Inferior parietal cortex (tissue), 1 donor: ENCODE measurements around the gene BDKRB2.

Experiments
- DNase-seq: peaks from one replicate; pipeline ENCODE4 v3.0.0-alpha.2; 2016; ENCODE audit errors: extremely low spot score

Gene BDKRB2

DNA sequence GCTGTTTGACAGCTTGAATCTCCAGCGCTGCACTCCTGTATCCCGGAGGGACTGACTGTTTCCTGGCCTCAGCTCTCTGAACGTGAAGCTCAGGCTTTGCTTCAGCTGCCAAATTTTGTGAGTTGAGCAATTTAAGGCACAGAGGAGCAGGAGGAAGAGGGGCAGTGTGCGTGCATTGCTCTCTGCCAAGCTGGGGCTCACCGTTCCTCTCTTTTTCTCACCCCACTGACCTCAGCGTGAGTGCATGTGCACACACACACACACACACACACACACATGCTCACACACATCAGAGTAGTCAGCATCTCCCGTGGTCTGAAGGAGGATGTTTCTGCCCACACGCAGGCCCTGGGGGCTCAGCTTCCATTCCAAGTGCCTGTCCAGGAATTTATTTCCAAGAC, 27.8 kb upstream of the BDKRB2 start:
- no peak for DNase-seq

DNA sequence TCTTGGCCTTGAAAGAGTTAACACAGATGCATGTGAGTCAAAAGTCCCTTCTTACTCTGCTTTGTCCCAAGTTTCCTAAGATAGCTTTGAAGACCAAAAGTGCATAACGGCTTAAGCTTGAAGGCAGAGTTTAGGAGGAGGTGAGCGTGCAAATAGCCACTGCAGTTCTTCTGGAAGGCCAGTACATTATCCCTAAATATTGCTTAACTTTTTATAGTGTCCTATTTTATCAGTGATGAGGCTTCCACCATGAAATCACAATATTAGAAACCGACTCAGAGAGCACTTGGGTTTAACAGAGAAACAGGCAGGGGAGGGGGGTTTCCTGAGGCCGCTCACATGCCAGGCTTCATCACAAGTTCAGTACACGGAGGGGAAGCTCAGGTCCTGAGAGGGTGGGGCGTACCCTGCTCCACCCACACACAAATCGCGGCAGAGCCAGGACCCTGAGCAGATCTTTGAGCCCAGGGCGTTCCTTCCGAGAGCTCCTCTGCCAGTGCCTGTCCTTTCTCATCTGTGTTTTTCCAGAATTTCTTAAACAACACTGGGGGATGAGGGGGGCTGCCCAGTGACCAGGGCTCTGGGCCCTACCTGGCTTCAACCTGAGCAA, 26.8 kb upstream of the BDKRB2 start:
- no peak for DNase-seq

DNA sequence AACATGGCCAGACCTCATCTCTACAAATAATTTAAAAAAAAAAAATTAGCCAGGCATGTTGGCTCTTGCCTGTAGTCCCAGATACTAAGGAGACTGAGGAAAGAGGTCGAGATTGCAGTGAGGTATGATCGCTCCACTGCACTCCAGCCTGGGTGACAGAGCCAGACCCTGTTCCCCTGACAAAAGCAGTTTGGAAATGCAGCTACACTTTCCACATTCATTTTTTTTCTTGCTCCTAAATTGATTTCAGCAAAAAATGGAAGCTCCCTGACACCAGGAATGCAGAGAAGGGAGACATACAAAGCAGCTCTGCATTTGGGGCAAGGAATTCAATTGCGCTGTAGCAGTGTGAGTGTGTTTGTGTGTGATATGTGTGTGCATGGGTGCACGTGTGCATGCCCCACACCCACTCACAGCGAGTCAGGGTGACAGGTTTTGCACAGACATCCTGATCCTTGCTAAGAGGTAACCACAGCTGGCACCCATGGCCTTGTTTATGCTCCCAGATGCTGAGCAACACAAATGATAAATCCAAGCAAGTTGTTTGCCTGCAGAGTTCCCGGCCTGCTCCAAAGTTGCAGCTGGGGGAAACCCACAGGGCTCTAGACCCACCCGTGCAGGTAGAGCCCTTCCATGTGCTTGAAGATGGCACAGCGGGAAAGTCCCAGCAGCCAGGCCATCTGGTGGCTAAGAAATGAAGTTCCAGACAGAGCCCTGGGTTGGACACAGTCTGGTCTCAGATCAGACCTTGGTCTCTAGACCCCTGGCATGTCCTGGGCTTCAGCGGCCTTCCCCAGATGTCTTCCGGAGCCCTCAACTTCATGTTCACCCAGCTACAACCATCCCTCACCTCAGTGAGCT, 25.9 kb upstream of the BDKRB2 start:
- DNase-seq = no peak

DNA sequence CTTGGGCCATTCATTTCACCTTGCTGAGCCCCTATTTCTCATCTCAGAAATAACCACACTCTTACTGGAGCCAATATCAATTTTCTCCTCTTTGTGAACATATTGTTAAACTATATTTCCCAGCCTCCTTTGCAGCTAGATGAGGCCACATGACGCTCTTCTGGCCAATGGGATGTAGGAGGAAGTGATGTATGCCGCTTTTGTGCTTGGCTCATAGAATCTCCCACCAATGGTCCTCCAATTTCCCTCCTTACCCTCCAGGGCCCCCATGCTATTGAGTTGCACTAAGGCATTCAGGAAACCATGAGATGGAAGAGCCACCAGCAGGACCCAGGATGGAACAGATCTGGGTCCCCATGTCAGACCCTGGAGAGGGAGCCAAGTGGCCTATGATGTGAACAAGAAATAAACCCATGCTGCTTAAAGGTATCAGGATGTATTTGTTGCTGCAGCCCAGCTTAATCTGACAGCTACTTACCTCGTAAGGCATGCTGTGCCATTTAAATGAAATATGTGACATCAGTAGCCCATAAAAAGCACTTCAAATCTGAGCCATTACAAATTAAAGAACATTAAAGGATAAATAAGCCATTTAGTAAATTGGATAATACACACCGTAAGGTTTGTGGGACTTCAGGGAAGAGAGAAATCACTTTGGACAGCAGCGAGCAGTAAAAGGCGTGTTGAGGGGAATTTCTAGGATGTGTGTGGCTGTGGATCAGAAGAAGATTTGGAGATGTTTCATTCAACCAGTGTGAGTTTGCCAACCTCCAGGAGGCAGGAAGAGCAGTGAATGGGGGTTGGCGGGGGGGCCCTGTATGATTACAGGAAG, 24.4 kb upstream of the BDKRB2 start:
- no peak for DNase-seq

DNA sequence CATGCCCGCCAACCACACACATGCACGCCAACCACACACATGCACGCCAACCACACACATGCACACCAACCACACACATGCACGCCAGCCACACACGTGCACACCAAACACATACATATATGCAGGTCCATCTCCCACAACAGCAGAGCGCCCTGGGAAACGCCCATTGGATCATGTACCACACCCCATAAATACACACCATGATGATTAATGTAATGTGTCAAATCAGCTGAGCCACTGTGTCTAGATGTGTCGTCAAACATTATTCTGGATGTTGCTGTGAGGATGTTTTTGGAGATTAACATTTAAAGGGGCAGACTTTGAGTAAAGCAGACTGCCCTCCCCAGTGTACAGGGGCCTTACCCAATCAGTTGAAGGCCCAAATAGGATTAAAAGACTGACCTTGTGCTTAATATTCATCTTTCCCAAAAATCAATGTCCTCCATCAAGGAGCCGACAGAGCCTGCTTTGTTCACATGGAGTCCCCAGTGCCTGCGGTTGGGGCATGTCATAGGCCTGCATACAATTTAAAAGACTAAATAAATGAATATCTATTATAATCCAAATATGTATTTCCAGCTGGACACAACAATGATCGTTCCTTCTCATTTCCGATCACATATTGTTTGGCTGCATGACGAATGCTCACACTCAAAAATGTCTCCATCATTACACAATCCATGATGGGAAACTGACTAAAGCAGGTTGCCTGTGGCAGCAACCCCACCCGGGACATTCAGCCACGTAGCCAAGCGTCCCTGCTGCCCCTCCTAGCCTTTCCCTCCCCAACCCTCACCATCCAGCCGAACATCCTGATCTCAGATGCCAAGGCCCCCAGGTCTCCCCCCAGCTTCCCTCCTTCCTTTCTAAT, 23.2 kb upstream of the BDKRB2 start:
- no peak for DNase-seq

DNA sequence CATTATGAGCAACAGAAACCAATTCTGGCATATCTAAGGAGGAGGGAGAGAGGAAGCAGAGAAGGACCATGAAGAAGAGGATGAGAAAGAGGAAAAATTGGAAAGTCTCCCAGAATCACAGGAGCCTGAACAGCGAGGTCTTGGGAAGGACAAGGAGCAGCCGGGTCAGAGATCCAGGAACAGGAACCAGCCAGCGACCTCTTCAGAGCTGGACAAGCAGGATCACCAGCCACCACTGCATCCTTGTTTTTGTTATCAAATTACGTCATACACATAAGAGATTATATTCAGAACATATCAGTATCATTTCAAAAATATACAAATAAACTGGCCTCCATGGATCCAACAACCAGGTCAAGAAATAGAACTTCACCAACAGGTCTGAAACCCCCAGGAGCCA, 22.1 kb upstream of the BDKRB2 start:
- DNase-seq = no peak

DNA sequence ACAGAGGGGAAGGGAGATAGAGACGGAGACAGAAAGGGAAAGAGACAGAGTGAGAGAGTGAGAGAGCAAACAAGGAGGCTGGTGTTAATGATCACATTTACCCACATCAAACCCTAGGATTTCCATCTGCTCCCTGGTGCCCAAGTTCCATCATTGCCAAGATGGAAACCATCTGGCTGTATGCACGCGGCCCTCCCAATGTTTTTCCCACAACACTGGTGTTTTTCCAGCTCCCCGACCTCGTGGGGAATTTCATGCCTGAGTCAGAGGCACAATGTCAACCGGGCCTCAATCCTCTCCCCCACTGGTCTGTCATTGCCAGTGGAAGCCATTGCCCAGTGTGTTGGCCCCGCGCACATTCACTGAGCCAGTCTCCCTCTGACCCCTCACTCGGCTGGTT, 19.9 kb upstream of the BDKRB2 start:
- no peak for DNase-seq

DNA sequence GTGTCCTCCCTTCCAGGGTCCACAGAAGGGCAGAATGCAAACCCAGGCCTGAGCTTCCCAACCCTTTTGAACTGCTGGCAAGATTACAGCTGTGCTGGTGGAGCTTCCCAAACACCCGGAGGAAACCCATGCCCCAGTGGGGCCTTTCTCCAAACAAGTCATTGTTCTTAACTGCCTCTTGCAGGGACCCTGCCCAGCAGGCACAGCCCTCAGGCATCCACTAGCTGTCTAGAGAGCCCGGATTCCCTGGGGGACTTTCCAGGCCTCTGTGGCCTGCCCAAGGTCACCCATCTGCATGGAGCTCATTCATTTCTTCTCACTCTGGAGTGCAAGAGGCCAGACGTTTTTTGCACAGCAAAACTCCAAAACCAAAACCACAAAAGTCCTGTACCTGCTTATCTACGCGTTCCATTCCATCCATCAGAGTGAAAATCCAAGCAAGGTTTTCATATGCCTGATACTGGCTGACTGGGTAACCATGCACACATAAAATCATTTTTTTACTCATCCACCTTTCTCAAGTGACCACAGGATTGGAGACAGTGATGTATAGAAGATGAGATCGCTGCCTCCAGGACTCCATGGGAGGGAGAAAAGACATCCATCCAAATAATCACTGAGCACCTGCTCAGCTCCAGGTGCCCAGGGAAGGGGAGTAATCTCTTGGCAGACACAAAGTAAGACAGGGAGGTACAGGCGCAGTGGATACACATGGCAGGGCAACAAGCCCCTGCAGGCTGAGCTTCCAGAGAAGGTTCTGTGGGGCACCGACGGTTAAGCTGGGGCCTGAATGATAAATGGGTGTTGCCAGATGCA, 17.2 kb upstream of the BDKRB2 start:
- DNase-seq = no peak

DNA sequence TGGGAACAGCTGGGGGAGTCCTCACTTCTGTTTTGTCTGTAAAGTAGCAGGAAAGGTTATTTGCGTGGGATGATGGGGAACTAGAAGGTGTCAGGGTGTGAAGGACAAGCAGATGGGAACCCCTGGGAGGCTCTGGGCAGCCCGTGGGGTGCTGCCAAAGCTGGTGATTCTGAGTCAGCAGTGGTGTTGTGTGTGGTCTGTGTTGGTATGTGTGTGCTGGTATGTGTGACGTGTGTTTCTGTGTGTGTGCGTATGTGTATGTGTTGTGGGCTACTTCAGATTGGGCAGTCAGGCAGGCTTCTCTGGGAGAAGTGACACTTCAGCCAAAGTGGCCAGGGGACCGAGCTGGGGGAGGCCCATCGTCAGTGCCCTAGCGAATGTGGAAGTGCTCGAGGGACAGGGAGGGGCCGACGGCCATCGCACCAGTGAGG, 15.3 kb upstream of the BDKRB2 start:
- DNase-seq = no peak

DNA sequence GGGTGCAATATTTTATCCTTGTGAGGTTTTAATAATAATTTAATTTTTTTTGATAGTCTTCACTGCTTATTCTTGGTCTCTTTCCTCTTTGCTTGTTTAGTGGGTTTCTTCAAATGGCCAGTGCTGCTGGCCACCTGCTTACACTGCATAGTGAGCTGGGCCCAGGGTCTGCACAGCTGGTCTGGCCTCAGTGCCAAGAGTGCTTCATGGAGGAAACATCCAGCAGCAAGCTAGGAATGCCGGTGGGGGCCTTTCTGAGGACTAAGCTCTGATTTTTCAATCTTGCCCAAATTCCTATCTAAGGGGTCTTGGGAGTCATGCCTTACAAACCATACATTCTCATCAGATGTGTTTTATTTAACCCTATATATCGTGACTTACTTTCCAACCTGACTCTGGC, 13.3 kb upstream of the BDKRB2 start:
- no peak for DNase-seq

DNA sequence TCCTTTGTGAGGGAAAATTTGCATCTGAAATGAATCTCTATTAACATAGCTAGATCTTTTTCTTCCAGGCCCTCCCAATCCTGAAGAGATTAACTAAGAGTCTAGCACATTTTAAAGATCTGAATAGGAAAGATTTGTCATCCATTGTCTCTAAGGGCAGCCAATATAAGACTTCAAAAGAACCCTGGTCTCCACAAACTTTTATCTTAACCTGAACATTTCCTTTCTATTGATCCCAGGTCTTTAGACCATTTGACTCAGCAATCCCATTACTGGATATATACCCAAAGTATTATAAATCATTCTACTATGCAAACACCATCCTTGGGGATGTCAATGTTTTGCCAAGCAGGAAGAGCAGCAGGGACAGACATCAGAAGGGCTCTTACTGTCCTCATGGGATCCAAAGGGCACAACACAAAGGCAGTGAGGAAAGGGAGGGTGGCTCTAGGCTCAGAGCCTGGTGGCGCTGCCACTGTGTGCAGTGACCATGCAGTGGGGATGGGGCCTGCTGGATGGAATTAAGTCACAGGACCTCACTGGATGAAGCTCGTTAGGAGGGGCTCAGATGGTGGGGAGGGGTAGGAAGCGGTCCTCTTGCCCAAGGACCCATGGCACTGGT, 12.7 kb upstream of the BDKRB2 start:
- no peak for DNase-seq

DNA sequence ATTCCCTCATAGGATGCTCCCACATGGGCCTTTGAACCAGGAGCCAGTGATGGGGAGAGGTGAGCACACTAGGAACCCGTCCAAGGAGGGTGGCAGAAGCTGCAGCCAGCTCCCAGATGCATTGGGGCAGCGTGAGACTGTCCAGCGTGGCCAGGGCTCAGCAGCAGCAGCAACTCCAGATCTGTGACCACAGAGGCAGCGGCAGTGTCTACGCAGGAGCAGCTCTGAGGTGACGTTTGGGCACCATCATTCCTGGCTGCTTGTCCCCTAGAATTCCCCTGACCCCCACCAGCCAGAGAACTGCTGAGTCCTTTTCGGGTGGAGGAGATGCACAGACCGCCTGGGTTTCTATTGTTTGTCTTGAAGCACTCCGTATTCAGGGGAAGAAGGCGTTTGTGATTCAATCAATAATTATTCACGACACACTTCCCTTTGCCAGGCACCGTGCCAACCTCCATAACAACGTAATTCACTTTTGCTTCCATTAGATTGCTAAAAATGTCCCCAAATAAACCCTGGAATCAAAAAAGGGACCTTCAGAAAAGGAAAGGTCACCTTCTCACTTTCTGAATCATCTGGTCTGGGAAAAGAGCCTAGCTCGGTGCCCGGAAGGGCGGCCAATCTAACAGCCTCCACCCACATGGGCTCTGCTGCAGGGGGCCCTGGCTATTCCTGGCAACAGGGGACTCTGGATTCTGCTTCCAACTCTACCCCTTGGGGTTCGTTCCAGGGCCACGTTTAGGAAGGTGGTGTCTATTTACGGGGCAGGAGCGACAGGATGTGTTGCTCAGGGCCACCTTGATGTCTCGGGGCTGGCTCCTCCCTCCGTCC, 11.4 kb upstream of the BDKRB2 start:
- DNase-seq = no peak

DNA sequence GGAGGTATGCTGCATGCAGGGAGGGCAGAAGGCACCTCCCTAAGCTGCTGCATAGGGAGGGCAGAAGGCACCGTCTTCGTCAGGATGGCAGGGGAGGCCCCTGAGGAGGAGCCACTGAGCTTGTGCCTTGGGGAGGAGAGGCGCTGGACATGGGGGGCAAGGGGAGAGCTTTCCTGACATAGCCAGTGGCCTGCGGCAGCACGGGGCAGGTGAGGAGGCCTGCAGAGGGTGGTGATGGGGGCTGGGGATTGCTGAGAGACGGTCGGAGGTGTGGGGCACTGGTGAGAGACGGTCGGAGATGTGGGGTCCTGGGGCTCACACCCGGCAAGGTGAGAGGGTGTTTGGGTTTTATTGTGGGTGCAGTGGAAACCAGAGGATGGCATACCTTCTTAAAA, 10.4 kb upstream of the BDKRB2 start:
- DNase-seq = no peak

DNA sequence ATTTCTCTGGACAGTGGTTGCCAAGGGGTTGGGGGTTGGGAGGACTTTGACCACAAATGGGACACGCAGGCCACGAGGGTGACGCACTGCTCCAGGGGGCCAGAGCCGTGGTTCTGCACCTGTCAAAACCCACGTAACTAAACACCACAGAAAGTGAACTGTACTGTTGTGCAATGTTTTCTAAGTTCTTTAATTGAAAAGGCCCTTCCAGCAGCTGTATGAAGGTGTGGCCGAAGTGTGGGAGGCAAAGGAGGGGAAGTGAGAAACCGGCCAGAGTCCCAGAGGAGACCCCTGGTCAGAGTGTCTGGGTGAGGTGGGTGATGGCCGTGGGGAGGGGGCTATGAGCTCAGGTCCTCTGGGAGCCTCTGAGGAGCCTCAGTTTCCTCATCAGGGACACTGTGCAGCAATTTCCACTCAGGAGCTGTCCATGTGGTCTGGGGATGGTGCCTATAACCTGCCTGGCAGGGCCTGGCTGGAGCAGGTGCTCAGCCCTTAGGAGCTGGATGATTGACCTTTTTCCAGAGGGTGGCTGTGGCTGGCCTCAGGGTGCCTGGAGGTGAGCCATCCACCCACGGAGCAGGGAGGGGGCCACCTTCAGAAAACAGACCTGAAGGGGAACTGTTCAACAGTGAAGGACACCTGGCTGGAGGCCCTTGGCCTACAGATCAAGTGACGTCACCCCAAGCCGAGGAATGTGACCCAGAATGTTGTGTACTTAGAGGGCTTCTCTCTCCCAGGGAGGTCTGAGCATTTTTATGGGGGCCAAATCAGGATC, 9.8 kb upstream of the BDKRB2 start:
- DNase-seq = no peak

DNA sequence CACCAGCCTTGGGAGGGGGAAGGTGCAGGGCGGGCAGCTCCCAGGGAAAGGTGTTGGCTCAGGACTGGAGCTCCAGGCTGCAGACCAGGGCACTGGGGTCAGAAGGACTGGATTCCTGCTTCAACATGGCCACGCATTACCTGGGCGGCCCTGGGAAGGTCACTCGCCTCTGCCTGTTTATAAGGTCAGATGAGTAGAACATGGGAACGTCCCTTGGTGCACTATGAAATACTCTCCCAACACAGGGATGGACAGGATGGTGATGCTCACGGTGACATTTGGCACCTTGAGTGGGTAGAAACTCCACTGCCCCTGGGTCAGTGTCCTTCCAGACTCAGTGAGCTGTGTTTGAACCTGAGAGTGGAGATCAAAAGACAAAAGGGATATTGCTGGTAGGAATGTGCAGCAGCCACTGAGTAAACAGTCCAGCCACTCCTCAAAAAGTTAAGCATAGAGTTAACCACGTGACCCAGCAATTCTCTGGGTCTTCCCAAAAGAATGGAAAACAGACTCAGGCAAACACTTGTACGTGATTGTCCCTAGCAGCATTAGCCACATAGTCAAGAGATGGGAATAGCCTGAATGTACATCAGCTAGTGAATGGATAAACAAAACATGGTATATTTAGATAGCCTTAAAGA, 9.1 kb upstream of the BDKRB2 start:
- no peak for DNase-seq

DNA sequence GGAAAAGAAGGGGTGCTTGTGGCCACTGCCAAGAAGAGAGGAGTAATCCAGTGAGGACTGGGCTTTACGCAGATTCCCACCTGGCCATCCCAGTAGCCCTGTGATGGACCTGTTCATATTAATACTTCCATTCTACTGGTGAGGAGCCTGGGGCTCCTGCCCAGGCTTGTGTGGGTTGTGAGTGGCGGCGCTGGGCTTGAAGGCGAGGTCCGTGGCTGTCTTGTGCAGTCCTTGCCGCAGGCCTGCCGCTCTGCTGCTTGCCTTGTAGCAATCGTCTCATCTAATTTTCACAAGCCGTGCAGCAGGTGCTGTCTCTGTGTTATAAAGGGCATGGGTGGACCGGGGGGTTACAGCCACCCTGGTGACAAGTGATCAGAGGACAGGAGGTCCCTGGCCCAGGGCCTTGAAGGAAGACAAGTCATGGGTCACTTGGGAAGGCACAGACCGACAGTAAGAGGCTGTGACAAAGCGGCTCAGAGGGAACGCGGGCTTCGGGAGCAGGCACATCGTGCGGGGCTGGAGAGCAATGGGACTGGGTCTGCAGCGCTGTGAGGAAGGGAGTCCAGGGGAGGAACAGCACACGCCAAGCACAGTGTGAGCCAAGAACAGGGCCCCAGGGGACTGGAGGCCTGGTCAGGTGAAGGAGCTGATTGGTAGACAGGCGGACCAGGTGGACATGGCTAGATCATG, 7.3 kb upstream of the BDKRB2 start:
- no peak for DNase-seq

DNA sequence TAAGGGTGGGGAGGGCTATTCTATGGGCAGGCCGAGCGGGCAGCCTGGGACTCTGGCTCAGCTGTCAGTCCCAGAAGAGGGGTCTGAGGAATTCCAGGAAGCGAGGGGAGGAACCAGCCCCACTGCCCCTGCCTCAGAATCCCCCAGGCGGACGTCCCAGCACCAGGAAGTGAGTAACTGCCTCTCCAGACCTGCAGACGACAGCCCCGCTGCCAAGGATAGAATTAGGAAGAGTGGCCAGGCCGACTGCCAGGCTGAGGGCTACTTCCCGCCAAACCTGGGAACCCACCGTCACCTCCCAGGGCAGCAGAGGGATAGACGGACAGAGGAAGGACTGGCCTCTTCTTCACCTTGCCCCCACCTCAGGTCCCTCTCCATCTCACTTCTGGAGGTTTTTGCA, 6.7 kb upstream of the BDKRB2 start:
- DNase-seq = no peak
